ENCODE measurements around the gene PNMA6F. TPM values are rescaled to one million over a fixed set of nuclear protein-coding genes. Genes with fewer than 3 reads are reported as not detected.

PNMA6F gene
- total RNA-seq = not detected in 2 replicates

GRCh38 chrX:153321381-153322124, at the start of gene PNMA6F:
Gene PNMA6F (minus strand): TSS chrX:153321767. CDS start chrX:153320674, 1,093 bp downstream.

GRCh38 chrX:153333821-153334653, 12.5 kb upstream of the PNMA6F start, which contains the start of gene ZNF275:
Gene ZNF275 (plus strand): TSS chrX:153334153. CDS start chrX:153336680, 2,527 bp downstream.

Other genes starting within 250 kb of the PNMA6F start
- 0.43 and 0.98 TPM in 2 replicates for gene PNMA6A, start 249.3 kb downstream of the PNMA6F start, total RNA-seq
- not detected in 2 replicates for gene MAGEA1, start 142.5 kb downstream of the PNMA6F start, total RNA-seq
- 4.6 and 4.9 TPM in 2 replicates for gene ZNF275, start 12.4 kb upstream of the PNMA6F start, total RNA-seq
- gene PNMA6E, start 79.6 kb upstream of the PNMA6F start, total RNA-seq = not detected in 2 replicates
- 0.26 and 0.43 TPM in 2 replicates for gene ZFP92, start 89.7 kb upstream of the PNMA6F start, total RNA-seq
- gene TREX2, start 124.3 kb upstream of the PNMA6F start, total RNA-seq = 1.0 and 4.7 TPM in 2 replicates
- gene HAUS7, start 148.8 kb upstream of the PNMA6F start, total RNA-seq = 9.0 and 17.6 TPM in 2 replicates
- gene BGN, start 173.2 kb upstream of the PNMA6F start, total RNA-seq = 11.2 and 22.4 TPM in 2 replicates
- gene ATP2B3, start 195.9 kb upstream of the PNMA6F start, total RNA-seq = under 0.01 TPM in 1 of 2 replicates, not detected in the other

Measured in dermis lymphatic vessel endothelial cell (primary cell).